ENCODE data around the gene SVEP1.
"Not testable (repeated sequence)": the region's sequence is repeated elsewhere in the genome, so short reads cannot be mapped to it uniquely, and the experiment has no call there.

SVEP1 gene

GRCh38 chr9:110444911-110445310 is 134.6 kb downstream of the SVEP1 start:
- DNase-seq (ENCODE audit: low read depth in 2 of 2) = no peak

DNA sequence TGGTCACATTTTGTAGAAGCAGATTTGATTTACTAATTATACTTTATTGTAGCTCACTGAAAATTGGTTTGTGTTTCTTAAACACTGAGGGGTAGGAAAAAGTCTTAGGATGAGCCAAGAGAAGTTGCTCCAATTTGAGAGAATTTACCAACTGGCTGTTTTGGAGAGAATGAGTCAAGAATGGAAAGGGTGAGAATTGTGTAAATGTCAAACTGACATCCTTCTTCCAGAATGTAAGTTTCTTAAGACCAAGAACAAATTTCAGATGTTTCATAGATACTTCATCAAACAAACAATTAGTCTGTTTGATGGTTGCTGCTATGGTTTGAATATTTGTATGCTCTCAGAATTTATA is 135.7 kb downstream of the SVEP1 start:
- no peak for DNase-seq (ENCODE audit: low read depth in 2 of 2)

- no peak for DNase-seq (ENCODE audit: low read depth in 2 of 2)
These were observed 136.2 kb downstream of the SVEP1 start for GRCh38 chr9:110443146-110443865.

GRCh38 chr9:110440796-110441195 is 138.7 kb downstream of the SVEP1 start:
- no peak for DNase-seq (ENCODE audit: low read depth in 2 of 2)

DNA sequence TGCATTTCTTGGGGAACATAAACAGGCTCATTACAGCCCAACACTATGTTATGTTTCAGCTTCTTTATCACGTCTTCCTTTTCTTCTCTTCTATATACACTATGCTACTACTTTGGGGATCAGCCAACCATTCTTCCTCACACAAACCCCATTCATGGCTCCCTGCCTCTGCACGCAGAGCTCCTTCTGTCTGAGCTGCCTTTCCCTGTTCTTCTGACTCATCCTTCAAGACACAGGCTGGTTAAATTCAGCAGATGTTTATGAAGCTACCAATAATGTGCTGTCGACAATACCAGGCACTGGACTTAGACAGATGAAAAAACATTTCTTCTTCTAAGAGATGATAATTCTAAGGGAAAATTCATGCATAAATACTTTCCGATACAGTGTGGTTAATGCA is 139.4 kb downstream of the SVEP1 start:
- no peak for DNase-seq (ENCODE audit: low read depth in 2 of 2)

DNA sequence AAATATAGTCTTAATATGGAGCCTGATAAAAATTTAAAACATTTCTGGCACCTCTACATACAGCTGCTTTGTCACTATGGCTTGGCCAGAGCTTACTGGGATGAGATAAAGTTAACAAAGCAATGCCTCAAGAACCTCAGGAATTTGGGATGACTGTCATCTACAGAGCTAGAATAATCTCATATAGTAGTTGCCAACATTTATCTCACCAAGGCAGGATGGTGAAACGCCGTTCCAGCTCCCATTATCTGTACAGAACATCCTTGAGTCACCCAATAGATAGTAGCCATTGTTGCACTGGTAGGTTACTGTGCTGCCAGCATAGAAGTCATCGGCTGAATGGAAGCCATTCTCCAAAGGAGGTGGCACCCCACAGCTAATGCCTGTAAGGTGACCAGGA is 147.3 kb downstream of the SVEP1 start:
- DNase-seq (ENCODE audit: low read depth in 2 of 2) = no peak

DNA sequence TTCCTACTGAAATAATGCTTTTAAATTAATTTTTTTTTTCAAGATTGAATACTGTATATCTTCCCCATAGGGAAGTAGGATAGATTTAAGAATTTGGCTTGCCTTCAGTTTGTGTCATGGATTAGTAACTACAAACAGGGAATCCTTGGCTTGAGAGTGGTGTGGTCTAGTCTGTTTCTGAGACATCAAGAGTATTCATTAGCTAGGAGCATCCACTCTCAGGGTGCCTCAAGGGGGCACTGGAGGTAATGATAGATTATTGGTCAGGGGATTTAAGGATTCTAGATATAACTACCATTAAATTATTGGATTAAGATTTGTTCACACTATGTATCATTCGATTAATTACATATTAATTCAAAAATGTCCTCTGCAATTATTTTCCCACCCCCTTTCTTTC is 150.1 kb downstream of the SVEP1 start:
- no peak for DNase-seq (ENCODE audit: low read depth in 2 of 2)

DNA sequence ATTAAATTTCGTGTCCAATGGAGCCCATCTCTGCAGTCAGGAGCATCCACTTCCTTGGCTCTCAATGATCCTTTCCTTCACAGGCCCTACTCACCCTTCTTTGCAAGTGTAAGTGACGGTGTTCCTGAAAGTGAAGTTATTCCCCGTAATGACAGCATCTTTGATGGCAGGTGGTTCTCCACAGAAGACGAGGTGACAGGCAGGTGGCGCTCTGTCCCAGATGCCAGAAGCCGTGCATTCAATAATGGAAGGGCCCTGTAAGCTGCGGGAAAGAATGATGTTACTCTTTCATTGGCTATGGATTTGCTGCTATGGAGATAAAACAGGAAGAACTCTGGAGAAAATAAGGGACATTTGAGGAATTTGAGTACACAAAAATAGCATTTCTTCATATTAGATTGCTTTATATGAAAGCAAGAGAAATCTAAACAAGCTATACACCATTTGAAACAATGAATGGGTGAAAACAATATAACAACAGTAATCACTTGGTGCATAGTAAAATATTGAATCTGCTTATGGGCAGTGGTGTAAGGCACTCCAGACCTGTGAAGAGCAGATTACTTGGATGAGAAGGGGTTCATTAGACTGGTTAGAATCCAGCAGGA is 151.9 kb downstream of the SVEP1 start:
- peak in 1 of 2 donors; percentile 9 for DNase-seq (ENCODE audit: low read depth in 2 of 2)

DNA sequence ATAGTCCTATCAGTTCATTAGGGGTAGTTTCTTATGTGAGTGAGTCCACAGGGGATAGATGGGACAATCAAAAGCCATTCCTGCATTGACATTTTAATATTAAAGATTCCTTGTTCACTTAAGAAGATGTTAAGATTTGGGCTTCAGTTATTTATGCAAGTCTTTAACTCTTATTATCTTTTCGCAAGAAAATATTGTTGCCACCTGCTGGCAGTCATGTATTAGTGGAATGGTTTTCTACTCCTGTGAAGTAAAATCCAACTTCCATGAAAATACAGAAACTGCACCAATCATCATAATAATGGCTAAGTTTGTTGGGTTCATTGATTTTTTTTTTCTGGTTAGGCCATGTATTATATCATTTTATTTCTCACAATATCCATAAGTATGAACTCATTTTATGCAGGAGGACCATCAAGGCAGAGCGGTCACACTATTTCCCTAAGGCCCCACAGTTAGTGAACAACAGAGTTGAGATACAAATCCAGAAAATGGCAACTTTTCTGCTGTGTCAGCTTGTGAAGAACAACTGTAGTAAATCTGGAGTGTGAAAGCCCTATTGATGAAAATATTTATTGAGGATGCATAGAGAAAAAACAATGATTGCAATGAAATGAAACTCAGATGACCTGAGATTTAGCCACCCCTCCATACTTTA is 153.4 kb downstream of the SVEP1 start:
- no peak for DNase-seq (ENCODE audit: low read depth in 2 of 2)

GRCh38 chr9:110414471-110414870 is 165.1 kb downstream of the SVEP1 start:
- DNase-seq (ENCODE audit: low read depth in 2 of 2) = no peak

DNA sequence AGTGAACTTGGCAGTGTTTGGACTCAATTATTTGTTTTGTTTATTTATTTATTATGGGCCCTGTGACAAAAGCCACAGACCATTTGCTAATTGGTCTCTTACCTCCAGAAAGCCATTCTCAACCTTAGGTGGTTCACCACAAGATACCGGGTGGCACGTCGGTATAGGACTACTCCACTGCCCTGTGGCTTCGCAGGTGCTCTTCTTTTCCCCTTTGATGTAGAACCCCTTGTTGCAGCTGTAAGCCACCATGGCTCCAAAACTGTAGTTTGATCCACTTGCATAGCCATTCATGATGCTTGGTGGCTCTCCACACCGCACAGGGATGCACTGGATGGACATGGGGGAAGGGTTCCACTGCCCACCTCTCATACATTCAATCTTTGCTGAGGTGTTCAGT is 168.6 kb downstream of the SVEP1 start:
- DNase-seq (ENCODE audit: low read depth in 2 of 2) = no peak

GRCh38 chr9:110408598-110408997 is 170.9 kb downstream of the SVEP1 start:
- no peak for DNase-seq (ENCODE audit: low read depth in 2 of 2)

GRCh38 chr9:110405858-110406443 is 173.6 kb downstream of the SVEP1 start:
- no peak for DNase-seq (ENCODE audit: low read depth in 2 of 2)

- no peak for DNase-seq (ENCODE audit: low read depth in 2 of 2)
These were observed 175.1 kb downstream of the SVEP1 start for GRCh38 chr9:110404473-110404872.

- no peak for DNase-seq (ENCODE audit: low read depth in 2 of 2)
These were observed 179.6 kb downstream of the SVEP1 start for GRCh38 chr9:110399983-110400382.

DNA sequence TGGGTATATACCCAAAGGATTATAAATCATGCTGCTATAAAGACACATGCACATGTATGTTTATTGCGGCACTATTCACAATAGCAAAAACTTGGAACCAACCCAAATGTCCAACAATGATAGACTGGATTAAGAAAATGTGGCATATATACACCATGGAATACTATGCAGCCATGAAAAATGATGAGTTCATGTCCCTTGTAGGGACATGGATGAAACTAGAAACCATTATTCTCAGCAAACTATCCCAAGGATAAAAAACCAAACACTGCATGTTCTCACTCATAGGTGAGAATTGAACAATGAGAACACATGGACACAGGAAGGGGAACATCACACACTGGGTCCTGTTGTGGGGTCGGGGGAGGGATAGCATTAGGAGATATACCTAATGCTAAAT is 180.5 kb downstream of the SVEP1 start:
- not testable (repeated sequence) for DNase-seq (ENCODE audit: low read depth in 2 of 2)

- no peak for DNase-seq (ENCODE audit: low read depth in 2 of 2)
These were observed 187.6 kb downstream of the SVEP1 start for GRCh38 chr9:110391826-110392485.

- no peak for DNase-seq (ENCODE audit: low read depth in 2 of 2)
These were observed 190.3 kb downstream of the SVEP1 start for GRCh38 chr9:110389148-110389750.

- no peak for DNase-seq (ENCODE audit: low read depth in 2 of 2)
These were observed 196.1 kb downstream of the SVEP1 start for GRCh38 chr9:110383491-110383890.

DNA sequence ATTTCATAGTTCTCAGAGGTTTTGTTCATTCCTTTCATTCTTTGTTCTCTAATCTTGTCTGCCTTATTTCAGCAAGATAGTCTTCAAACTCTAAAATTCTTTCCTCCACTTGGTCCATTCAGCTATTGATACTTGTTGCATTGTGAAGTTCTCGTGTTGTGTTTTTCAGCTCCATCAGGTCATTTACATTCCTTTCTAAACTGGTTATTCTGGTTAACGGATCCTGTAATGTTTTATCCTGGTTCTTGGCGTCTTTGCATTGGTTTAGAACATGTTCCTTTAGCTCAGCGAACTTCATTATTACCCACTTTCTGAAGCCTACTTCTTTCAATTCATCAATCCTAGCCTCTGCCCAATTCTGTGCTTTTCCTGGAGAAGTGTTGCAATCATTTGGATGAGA is 196.8 kb downstream of the SVEP1 start:
- DNase-seq (ENCODE audit: low read depth in 2 of 2) = no peak

DNA sequence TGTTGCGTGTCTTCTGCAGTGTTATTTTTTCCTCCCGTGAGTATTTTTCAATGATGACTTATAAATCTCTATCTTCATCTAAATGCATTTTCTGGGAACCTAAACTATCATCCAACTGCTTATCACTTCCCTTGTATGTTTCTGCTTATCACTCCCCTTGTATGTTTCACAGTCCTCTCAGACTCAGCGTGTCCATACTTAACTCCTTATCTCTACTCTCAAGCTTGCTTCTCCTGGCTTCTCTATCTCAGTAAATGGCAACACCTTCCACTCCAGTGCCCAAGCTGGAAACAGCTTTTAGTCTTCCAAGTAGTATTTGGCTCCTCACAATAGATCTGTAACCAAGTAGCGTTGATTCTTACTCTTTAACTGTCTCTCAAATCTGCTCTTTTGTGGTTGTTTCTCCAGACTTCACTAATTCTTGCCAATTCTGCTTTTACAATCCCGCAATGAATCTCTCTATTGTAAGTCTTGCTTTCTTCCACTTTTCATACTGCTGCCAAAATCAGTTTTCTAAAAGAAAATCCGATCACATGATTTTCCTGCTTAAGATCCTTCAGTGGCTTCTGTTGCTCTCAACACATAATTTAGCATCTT is 208.0 kb downstream of the SVEP1 start:
- no peak for DNase-seq (ENCODE audit: low read depth in 2 of 2)

GRCh38 chr9:110370315-110370714 is 209.2 kb downstream of the SVEP1 start:
- DNase-seq (ENCODE audit: low read depth in 2 of 2) = no peak
